ENCODE data around the gene GABRA5.

GABRA5 gene

DNA sequence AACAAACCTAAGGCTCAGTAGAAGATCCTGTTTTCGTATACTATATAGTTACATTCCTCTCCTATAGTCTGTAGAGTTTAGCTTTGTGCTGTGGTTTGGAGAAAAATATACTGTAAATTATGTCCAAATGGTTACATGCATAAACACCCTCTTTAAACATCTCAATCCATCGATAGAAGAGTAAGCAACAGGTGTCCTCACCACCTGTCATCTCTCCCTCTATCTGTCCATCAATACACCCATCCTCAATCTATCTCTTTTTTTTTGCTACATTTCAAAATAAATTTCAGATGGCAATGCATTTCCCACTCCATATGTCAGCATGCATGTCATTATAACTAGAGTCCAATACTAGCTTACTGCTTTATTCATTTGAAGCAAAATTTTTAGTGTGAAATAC, 83.1 kb downstream of the GABRA5 start:
- no peak for DNase-seq (ENCODE audit: low spot score in 2 of 2)
- in situ Hi-C loops (cut with MboI; ENCODE audit: low sequenced_read_pairs), result no loop called here
- no peaks in the 10 kb centered on the region for H3K4me1 ChIP-seq
- H3K27me3 ChIP-seq (ENCODE audit: low read depth), result no peaks in the 10 kb centered on the region
- H3K36me3 ChIP-seq (replicated peaks), result no peaks in the 10 kb centered on the region
- no peak overlapping the region for H3K4me3 ChIP-seq
- no peaks in the 10 kb centered on the region for H3K9me3 ChIP-seq

- Histone ChIP-seq H3K27me3 (ENCODE audit: low read depth) (no peaks in the 10 kb centered on the region), H3K4me3 (no peak overlapping the region), H3K4me1 (no peaks in the 10 kb centered on the region), H3K36me3 (replicated peaks) (no peaks in the 10 kb centered on the region), H3K9me3 (no peaks in the 10 kb centered on the region)
- no peak for DNase-seq (ENCODE audit: low spot score in 2 of 2)
- in situ Hi-C loops (cut with MboI; ENCODE audit: low sequenced_read_pairs), result no loop called here
These were observed 87.5 kb downstream of the GABRA5 start for GRCh38 chr15:26954403-26954802.

DNA sequence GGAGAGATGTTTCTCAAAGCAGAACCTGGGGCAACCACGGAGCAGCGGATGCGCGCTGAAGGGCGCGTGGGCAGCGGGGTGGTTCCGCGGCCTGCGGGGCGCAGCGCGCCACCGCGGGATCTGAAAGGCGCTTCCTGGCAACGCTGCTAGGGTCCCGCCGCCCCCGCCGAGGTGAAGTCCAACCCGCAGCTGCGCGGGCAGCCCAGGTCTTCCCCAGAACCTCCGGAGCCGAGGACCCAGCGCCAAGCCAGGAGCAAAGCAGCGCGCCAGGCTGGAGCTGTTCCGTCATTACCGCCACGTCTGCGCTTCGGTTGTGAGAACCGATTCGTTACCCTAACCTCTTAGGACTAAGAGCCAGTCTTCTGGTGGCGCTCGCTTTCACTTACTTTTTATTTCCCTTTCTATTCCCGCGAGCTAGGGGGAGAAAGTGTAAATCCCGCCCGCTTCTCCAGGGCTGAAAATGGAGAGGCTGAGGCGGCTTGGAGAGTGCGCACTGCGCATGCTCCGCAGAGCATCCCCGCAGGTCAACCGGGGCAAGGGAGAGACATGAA, 100.9 kb downstream of the GABRA5 start:
- no peaks in the 10 kb centered on the region for H3K36me3 ChIP-seq (replicated peaks)
- H3K9me3 ChIP-seq, result no peaks in the 10 kb centered on the region
- DNase-seq (ENCODE audit: low spot score in 2 of 2), result no peak
- H3K4me3 ChIP-seq, result no peak overlapping the region
- H3K27me3 ChIP-seq (ENCODE audit: low read depth), result peaks cover 10% of the 10 kb centered on the region
- H3K4me1 ChIP-seq, result no peaks in the 10 kb centered on the region
- in situ Hi-C loops (cut with MboI; ENCODE audit: low sequenced_read_pairs), result no loop called here

GRCh38 chr15:26968806-26969205, 101.9 kb downstream of the GABRA5 start:
- Histone ChIP-seq H3K36me3 (replicated peaks) (no peaks in the 10 kb centered on the region), H3K9me3 (no peaks in the 10 kb centered on the region), H3K4me1 (no peaks in the 10 kb centered on the region), H3K4me3 (no peak overlapping the region), H3K27me3 (ENCODE audit: low read depth) (peaks cover 10% of the 10 kb centered on the region)
- DNase-seq (ENCODE audit: low spot score in 2 of 2), result no peak
- in situ Hi-C loops (cut with MboI; ENCODE audit: low sequenced_read_pairs), result no loop called here

DNA sequence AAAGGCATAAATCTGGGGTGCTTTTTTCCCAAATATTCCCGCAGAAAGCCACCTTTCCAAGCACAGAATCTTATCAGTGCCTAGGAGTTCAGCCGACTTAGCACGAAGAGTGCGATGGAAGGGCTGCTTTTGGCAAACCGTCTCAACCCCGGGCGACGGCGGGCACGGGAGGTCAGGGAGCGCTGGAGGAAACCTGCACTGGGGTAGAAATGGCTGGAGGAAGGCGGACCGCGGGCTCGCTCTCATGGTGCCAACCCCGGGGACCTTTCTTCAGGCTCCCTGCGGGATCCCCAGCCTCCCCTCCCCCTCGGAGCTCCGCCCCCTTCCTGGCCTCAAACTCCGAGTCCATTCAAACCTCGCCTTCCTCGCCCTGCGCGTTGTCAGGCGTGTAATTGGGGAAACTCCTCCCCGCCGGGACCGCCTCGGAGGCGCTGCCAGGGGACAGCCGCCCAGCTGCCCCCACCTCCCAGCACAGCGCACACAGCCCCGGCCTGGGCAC, 103.9 kb downstream of the GABRA5 start, which contains the start of gene GABRG3:
GABRG3 (plus strand) TSS at position 470 of the 499 bp plus-strand sequence.
- Histone ChIP-seq H3K27me3 (ENCODE audit: low read depth) (peaks cover 10% of the 10 kb centered on the region), H3K36me3 (replicated peaks) (no peaks in the 10 kb centered on the region), H3K4me3 (peak within 1 kb of the TSS; percentile 16), H3K9me3 (no peaks in the 10 kb centered on the region), H3K4me1 (no peaks in the 10 kb centered on the region)
- DNase-seq (ENCODE audit: low spot score in 2 of 2), result peak in 1 of 2 experiments; percentile 68
- in situ Hi-C loops (cut with MboI; ENCODE audit: low sequenced_read_pairs), result no loop called here

GRCh38 chr15:26971271-26972018, 104.6 kb downstream of the GABRA5 start:
- in situ Hi-C loops (cut with MboI; ENCODE audit: low sequenced_read_pairs), result no loop called here
- Histone ChIP-seq H3K36me3 (replicated peaks) (no peaks in the 10 kb centered on the region), H3K27me3 (ENCODE audit: low read depth) (peaks cover 10% of the 10 kb centered on the region), H3K4me1 (no peaks in the 10 kb centered on the region), H3K4me3 (peak overlapping the region; percentile 16; the same call in 1 of the 2 replicates), H3K9me3 (no peaks in the 10 kb centered on the region)
- DNase-seq (ENCODE audit: low spot score in 2 of 2), result peak in 1 of 2 experiments; percentile 11

- H3K4me1 ChIP-seq, result no peaks in the 10 kb centered on the region
- DNase-seq (ENCODE audit: low spot score in 2 of 2), result no peak
- H3K9me3 ChIP-seq, result no peaks in the 10 kb centered on the region
- no peak overlapping the region for H3K4me3 ChIP-seq
- H3K36me3 ChIP-seq (replicated peaks), result no peaks in the 10 kb centered on the region
- in situ Hi-C loops (cut with MboI; ENCODE audit: low sequenced_read_pairs), result no loop called here
- peaks cover 10% of the 10 kb centered on the region for H3K27me3 ChIP-seq (ENCODE audit: low read depth)
These were observed 105.8 kb downstream of the GABRA5 start for GRCh38 chr15:26972636-26973035.

GRCh38 chr15:26974120-26974780, 107.4 kb downstream of the GABRA5 start:
- Histone ChIP-seq H3K36me3 (replicated peaks) (no peaks in the 10 kb centered on the region), H3K27me3 (ENCODE audit: low read depth) (peaks cover 10% of the 10 kb centered on the region), H3K9me3 (no peaks in the 10 kb centered on the region), H3K4me1 (no peaks in the 10 kb centered on the region), H3K4me3 (no peak overlapping the region)
- DNase-seq (ENCODE audit: low spot score in 2 of 2), result peak in 1 of 2 experiments; percentile 48
- in situ Hi-C loops (cut with MboI; ENCODE audit: low sequenced_read_pairs), result no loop called here

DNA sequence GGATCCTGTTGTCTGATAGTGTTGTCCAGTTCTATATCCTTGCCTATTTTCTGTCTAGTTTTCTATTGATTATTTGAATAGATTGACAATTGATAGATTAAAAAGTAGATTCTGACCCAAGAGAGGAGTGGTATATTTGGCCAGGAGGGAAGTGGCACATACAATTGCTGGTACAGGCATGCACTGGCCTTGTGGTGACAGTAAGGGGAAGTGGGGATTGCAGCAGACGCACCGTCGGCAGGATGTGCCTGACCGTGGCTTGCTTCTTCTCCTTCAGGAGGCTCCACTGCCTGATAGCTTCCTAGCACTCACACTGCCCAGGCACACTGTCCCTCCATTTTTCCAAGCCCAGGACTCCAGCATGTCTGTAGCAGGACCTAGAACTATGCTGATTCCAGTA, 114.6 kb downstream of the GABRA5 start:
- Histone ChIP-seq H3K36me3 (replicated peaks) (no peaks in the 10 kb centered on the region), H3K27me3 (ENCODE audit: low read depth) (0 out of 2 replicates have a peak, but pooled peaks cover 3% of the 10 kb centered on the region), H3K9me3 (no peaks in the 10 kb centered on the region), H3K4me1 (no peaks in the 10 kb centered on the region), H3K4me3 (no peak overlapping the region)
- in situ Hi-C loops (cut with MboI; ENCODE audit: low sequenced_read_pairs), result no loop called here
- no peak for DNase-seq (ENCODE audit: low spot score in 2 of 2)

- no peaks in the 10 kb centered on the region for H3K9me3 ChIP-seq
- H3K4me3 ChIP-seq, result no peak overlapping the region
- no peaks in the 10 kb centered on the region for H3K36me3 ChIP-seq (replicated peaks)
- in situ Hi-C loops (cut with MboI; ENCODE audit: low sequenced_read_pairs), result no loop called here
- 0 out of 2 replicates have a peak, but pooled peaks cover 3% of the 10 kb centered on the region for H3K27me3 ChIP-seq (ENCODE audit: low read depth)
- DNase-seq (ENCODE audit: low spot score in 2 of 2), result peak in 1 of 2 experiments; percentile 67
- no peaks in the 10 kb centered on the region for H3K4me1 ChIP-seq
These were observed 117.0 kb downstream of the GABRA5 start for GRCh38 chr15:26983822-26984221.

DNA sequence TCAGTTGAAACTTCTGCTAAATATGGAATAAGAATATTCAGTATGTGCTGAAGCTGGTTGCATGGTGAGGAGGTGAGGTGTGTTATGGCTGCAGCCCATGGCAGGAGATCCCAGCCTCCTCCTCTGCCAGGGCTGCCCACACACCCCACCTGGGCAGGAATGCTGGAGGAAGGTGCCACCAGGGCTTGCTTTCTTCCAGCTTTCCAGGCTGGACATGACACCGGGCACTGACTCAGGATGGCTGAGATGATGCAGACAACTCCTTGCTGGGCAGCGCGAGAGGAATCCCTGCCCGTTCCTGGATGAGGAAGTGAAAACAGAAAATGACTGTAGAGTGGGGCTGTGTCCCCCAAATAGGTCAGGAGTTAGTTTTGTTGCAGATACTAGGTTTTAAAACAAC, 118.2 kb downstream of the GABRA5 start:
- Histone ChIP-seq H3K9me3 (no peaks in the 10 kb centered on the region), H3K4me1 (no peaks in the 10 kb centered on the region), H3K4me3 (no peak overlapping the region), H3K27me3 (ENCODE audit: low read depth) (no peaks in the 10 kb centered on the region), H3K36me3 (replicated peaks) (no peaks in the 10 kb centered on the region)
- no peak for DNase-seq (ENCODE audit: low spot score in 2 of 2)
- in situ Hi-C loops (cut with MboI; ENCODE audit: low sequenced_read_pairs), result no loop called here

DNA sequence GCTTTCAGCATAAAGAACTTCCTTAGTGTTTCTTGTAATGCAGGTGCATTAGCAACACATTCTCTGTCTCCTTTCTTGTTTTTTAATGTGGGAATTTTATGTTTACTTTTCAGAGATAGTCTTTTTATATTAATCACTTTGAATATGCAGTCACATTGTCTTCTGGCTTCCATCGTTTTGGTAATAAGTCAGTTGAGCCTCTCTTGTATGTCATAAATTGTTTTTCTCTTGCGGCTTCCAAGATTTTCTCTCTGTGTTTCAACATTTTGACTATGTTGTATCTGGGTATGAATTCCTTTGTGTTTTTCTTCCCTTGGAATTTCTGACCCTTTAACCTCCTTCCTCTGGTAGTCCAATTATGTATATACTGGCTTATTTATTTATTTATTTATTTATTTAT, 129.4 kb downstream of the GABRA5 start:
- no peak overlapping the region for H3K4me3 ChIP-seq
- H3K4me1 ChIP-seq, result no peaks in the 10 kb centered on the region

More for the DNA sequence above, 129.4 kb downstream of the GABRA5 start:
- Histone ChIP-seq H3K27me3 (ENCODE audit: low read depth) (no peaks in the 10 kb centered on the region), H3K9me3 (no peaks in the 10 kb centered on the region), H3K36me3 (replicated peaks) (no peaks in the 10 kb centered on the region)
- in situ Hi-C loops (cut with MboI; ENCODE audit: low sequenced_read_pairs), result no loop called here
- DNase-seq (ENCODE audit: low spot score in 2 of 2), result no peak

All from HAP-1 (cell line).